PFSK-1 (cell line): ENCODE data around the gene BSND.

ENCODE experiments used
- FOXP2 ChIP-seq: optimal IDR thresholded peaks from 2 replicates; pipeline ENCODE3; 2011; ENCODE audit warnings: borderline replicate concordance, control low read depth, inconsistent platforms; ENCODE audit not compliant: insufficient read depth; ENCODE audit errors: extremely low read length, extremely low read depth
- POLR2AphosphoS5 ChIP-seq: IDR thresholded peaks from 2 replicates; pipeline ENCODE4 v1.6.1; 2012; ENCODE audit warnings: low read depth, mild to moderate bottlenecking, control low read depth, low read length, moderate library complexity
- REST ChIP-seq, 2 experiments: IDR thresholded peaks; 2 replicates each; pipeline versions ENCODE4 v1.6.1 to v1.8.0; 2011 to 2012; ENCODE audit warnings: low read depth in 2 of 2, low read length in 2 of 2, control low read depth in 1 of 2, inconsistent platforms in 1 of 2, mild to moderate bottlenecking in 1 of 2, moderate library complexity in 1 of 2; ENCODE audit not compliant: insufficient read depth in 1 of 2
- SIN3A ChIP-seq: IDR thresholded peaks from 2 replicates; pipeline ENCODE4 v1.6.1; 2012; ENCODE audit warnings: mild to moderate bottlenecking, low read length, moderate library complexity, borderline replicate concordance; ENCODE audit not compliant: insufficient read depth
- TAF1 ChIP-seq: IDR thresholded peaks from 2 replicates; pipeline ENCODE4 v1.6.1; 2012; ENCODE audit warnings: low read length, control low read depth, borderline replicate concordance; ENCODE audit not compliant: insufficient read depth

Gene BSND

DNA sequence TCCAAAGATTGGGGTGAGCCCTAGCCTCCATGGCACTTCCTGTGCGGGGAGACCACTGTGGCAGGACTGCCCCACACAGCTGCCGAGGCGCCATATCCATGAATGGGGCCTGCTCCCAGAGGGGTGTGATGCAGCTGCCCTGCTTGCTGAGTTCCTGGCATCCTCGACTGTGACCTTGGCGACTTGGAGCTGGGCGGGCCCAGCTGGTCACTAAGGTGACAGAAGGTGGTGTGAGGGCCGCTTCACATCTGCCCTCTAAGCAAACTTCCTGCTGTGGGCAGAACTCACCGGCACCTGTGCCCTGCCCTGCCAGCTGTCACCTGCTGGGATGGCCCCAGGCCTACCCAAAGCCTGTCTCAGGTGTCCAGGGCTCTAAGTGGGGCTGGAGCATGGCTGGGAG lies 9.3 kb upstream of the BSND start:
- no peak for TF ChIP-seq TAF1

DNA sequence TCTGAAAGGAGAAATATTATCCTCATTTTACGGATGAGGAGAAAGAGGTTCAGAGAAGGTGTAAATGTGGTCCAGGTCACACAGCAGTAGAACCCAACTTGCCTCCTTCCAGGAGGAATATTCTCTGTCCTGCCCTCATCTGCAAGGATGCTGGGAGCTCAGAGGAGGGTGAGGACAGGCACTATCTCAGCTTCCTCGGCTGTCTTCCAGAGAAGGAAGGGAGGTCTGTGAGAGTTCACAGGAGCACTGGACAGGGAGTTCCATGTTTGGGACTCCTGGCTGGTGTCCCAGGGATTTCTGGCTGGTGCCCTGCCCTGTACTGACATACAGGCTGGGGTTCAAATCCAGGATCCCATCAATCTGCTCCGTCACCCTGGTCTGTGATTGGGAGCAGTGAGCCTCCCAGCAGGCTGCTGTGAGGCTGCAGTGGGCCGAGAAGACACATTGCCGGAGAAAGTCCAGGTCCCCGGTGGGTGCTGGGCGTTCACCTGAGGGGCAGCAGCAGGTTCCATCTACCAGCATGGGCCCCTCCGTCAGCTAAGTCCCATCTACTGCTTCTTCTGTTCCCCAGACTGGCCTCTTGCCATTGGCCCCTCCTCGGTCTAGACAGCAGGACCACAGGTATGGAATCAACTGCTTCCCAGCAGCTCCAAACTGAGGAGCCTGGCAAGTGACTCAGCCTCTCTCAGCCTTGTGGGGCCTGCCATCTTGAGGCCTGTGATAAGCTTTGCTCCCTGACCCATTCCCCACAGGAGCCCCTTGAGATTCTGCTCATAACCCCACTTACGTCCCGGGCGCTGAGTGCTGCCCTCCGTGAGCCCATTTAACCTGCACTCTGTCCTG lies 8.5 kb upstream of the BSND start:
- TF ChIP-seq SIN3A (no peak), FOXP2 (no peak), POLR2AphosphoS5 (no peak), TAF1 (no peak), REST (IDR thresholded peaks at IDR 0.05; ENCODE audit: insufficient read depth in 1 of 2, low read depth in 2 of 2, low read length in 2 of 2) (no peak)

- TF ChIP-seq TAF1, result no peak
- TF ChIP-seq FOXP2, result no peak
- no peak for TF ChIP-seq SIN3A
- no peak for TF ChIP-seq POLR2AphosphoS5
- TF ChIP-seq REST (IDR thresholded peaks at IDR 0.05; ENCODE audit: insufficient read depth in 1 of 2, low read depth in 2 of 2, low read length in 2 of 2), result no peak
Observed at GRCh38 chr1:54990916-54991315, 7.8 kb upstream of the BSND start.

GRCh38 chr1:54991939-54992338 lies 6.8 kb upstream of the BSND start:
- TF ChIP-seq SIN3A (no peak), POLR2AphosphoS5 (no peak), TAF1 (no peak)

DNA sequence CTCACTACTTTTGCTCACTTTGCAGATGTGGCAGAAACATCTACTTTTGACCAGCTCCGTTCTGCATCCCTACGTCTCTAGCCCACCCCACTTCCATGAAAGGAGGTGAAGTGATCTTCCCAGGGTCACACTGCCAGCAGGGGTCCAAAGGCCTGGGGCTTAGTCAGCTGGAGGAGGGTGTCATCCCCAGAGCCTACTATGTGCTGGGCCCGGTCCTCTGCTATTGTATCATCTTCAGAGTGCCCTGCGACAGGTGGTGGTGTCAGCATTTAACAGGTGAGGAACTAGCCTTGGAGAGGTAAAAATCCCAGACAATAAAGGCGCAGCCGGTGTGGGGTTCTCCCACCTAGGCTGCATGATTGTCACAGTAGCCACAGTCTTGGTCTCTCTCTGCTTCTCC lies 5.6 kb upstream of the BSND start:
- no peak for TF ChIP-seq REST (IDR thresholded peaks at IDR 0.05; ENCODE audit: insufficient read depth in 1 of 2, low read depth in 2 of 2, low read length in 2 of 2)
- TF ChIP-seq TAF1, result no peak
- no peak for TF ChIP-seq SIN3A
- TF ChIP-seq POLR2AphosphoS5, result no peak
- no peak for TF ChIP-seq FOXP2

GRCh38 chr1:54994355-54994990 lies 4.3 kb upstream of the BSND start:
- TF ChIP-seq FOXP2 (no peak), SIN3A (no peak), REST (IDR thresholded peaks at IDR 0.05; ENCODE audit: insufficient read depth in 1 of 2, low read depth in 2 of 2, low read length in 2 of 2) (no peak), POLR2AphosphoS5 (no peak), TAF1 (no peak)
